Activated T-helper 2 cell treated with anti-CD3 and anti-CD28 coated beads, Interferon-gamma antibody, Interleukin-2, Interleukin-4, amounts not matched to agents 10 μg/mL and 5 μg/mL and 100 μg/mL, durations not matched to agents 14 hours and 24 hours and 36 hours (primary cell): Measurements from ENCODE around the gene EBNA1BP2. TPM values are rescaled to one million over a fixed set of nuclear protein-coding genes. Genes with fewer than 3 reads are reported as not detected.

ENCODE experiments used
- DNase-seq: peaks from one replicate; pipeline ENCODE4 v3.0.0; 2021; ENCODE audit warnings: low spot score
- H3K27ac Mint-ChIP-seq: one replicate; pipeline ENCODE4 v1.8.0; 2021; ENCODE audit warnings: mixed read lengths
- H3K27me3 Mint-ChIP-seq: one replicate; pipeline ENCODE4 v1.8.0; 2021; ENCODE audit warnings: low read depth, mixed read lengths
- H3K36me3 Mint-ChIP-seq: one replicate; pipeline ENCODE4 v1.8.0; 2021; ENCODE audit warnings: low read depth, mixed read lengths
- H3K4me1 Mint-ChIP-seq: one replicate; pipeline ENCODE4 v1.8.0; 2021; ENCODE audit warnings: low read depth, mixed read lengths
- H3K4me3 Mint-ChIP-seq: one replicate; pipeline ENCODE4 v1.8.0; 2021; ENCODE audit warnings: low read depth, mild to moderate bottlenecking, moderate library complexity, mixed read lengths
- H3K9me3 Mint-ChIP-seq: one replicate; pipeline ENCODE4 v1.8.0; 2021; ENCODE audit warnings: mixed read lengths
- intact Hi-C: fragments of 100-400 bp; cut with micrococcal nuclease; formaldehyde crosslinking; loops from one replicate; pipeline ENCODE4 v1.15.1; 2023
- total RNA-seq: library from RNA; stranded (reverse); gene quantifications from 2 replicates; pipeline ENCODE4 v1.2.3, GENCODE V29; 2022

EBNA1BP2 gene
- total RNA-seq, 1 donor from 2014 or later = 104 TPM

GRCh38 chr1:43199093-43199726, 27.1 kb upstream of the EBNA1BP2 start:
- Mint-ChIP-seq H3K4me3 (no peak overlapping the region), H3K27ac (no peak overlapping the region), H3K27me3 (peaks cover 9% of the 10 kb centered on the region), H3K4me1 (no peaks in the 10 kb centered on the region), H3K9me3 (peaks cover 5% of the 10 kb centered on the region), H3K36me3 (no peaks in the 10 kb centered on the region)
- intact Hi-C loops = no loop called here
- DNase-seq = no peak

- H3K4me3 Mint-ChIP-seq = no peak overlapping the region
- no peaks in the 10 kb centered on the region for H3K4me1 Mint-ChIP-seq
- intact Hi-C loops = no loop called here
- H3K36me3 Mint-ChIP-seq = no peaks in the 10 kb centered on the region
- DNase-seq = no peak
- peaks cover 7% of the 10 kb centered on the region for H3K9me3 Mint-ChIP-seq
- no peak overlapping the region for H3K27ac Mint-ChIP-seq
- peaks cover 9% of the 10 kb centered on the region for H3K27me3 Mint-ChIP-seq
Measured at GRCh38 chr1:43197343-43198127, 25.4 kb upstream of the EBNA1BP2 start.

GRCh38 chr1:43194509-43194908, 22.4 kb upstream of the EBNA1BP2 start:
- no peak for DNase-seq
- no peaks in the 10 kb centered on the region for H3K4me1 Mint-ChIP-seq
- H3K27me3 Mint-ChIP-seq = peaks cover 15% of the 10 kb centered on the region
- H3K36me3 Mint-ChIP-seq = no peaks in the 10 kb centered on the region
- intact Hi-C loops = no loop called here
- H3K4me3 Mint-ChIP-seq = no peak overlapping the region
- H3K27ac Mint-ChIP-seq = no peak overlapping the region
- H3K9me3 Mint-ChIP-seq = peaks cover 7% of the 10 kb centered on the region

- no peak for DNase-seq
- Mint-ChIP-seq H3K36me3 (no peaks in the 10 kb centered on the region), H3K27me3 (peaks cover 15% of the 10 kb centered on the region), H3K4me3 (no peak overlapping the region), H3K4me1 (no peaks in the 10 kb centered on the region), H3K9me3 (no peaks in the 10 kb centered on the region), H3K27ac (no peak overlapping the region)
- intact Hi-C loops = no loop called here
Measured at GRCh38 chr1:43188106-43188505, 16.0 kb upstream of the EBNA1BP2 start.

- Mint-ChIP-seq H3K27me3 (peaks cover 13% of the 10 kb centered on the region), H3K4me3 (no peak overlapping the region), H3K9me3 (no peaks in the 10 kb centered on the region), H3K27ac (no peak overlapping the region), H3K36me3 (no peaks in the 10 kb centered on the region), H3K4me1 (no peaks in the 10 kb centered on the region)
- no peak for DNase-seq
- intact Hi-C loops = no loop called here
Measured at GRCh38 chr1:43184995-43185394, 12.9 kb upstream of the EBNA1BP2 start.

- Mint-ChIP-seq H3K36me3 (no peaks in the 10 kb centered on the region), H3K4me3 (no peak overlapping the region), H3K27me3 (peaks cover 9% of the 10 kb centered on the region), H3K4me1 (no peaks in the 10 kb centered on the region), H3K27ac (no peak overlapping the region), H3K9me3 (no peaks in the 10 kb centered on the region)
- intact Hi-C loops = no loop called here
- no peak for DNase-seq
Measured at GRCh38 chr1:43184388-43184787, 12.3 kb upstream of the EBNA1BP2 start.

- Mint-ChIP-seq H3K4me3 (no peak overlapping the region), H3K27me3 (peaks cover 23% of the 10 kb centered on the region), H3K36me3 (no peaks in the 10 kb centered on the region), H3K4me1 (peaks cover 4% of the 10 kb centered on the region), H3K27ac (no peak overlapping the region), H3K9me3 (no peaks in the 10 kb centered on the region)
- DNase-seq = no peak
- intact Hi-C loops = no loop called here
Measured at GRCh38 chr1:43177691-43178090, 5.6 kb upstream of the EBNA1BP2 start.

GRCh38 chr1:43174873-43175272, 2.8 kb upstream of the EBNA1BP2 start:
- DNase-seq = no peak
- H3K9me3 Mint-ChIP-seq = no peaks in the 10 kb centered on the region
- peaks cover 20% of the 10 kb centered on the region for H3K36me3 Mint-ChIP-seq
- H3K4me1 Mint-ChIP-seq = peaks cover 22% of the 10 kb centered on the region
- no peak overlapping the region for H3K27ac Mint-ChIP-seq
- intact Hi-C loops = loop anchor here (5.0 kb wide), 1 partner anchor 192 kb away; the partner anchor contains the start of gene ELOVL1
- H3K4me3 Mint-ChIP-seq = no peak overlapping the region
- peaks cover 23% of the 10 kb centered on the region for H3K27me3 Mint-ChIP-seq

- H3K9me3 Mint-ChIP-seq = no peaks in the 10 kb centered on the region
- intact Hi-C loops = loop anchor here (2.0 to 5.0 kb wide), 2 partner anchors 195 to 282 kb away; partner anchors contain the start of gene ELOVL1
- no peak overlapping the region for H3K27ac Mint-ChIP-seq
- H3K4me1 Mint-ChIP-seq = peaks cover 25% of the 10 kb centered on the region
- H3K4me3 Mint-ChIP-seq = peak overlapping the region; percentile 96
- peaks cover 22% of the 10 kb centered on the region for H3K27me3 Mint-ChIP-seq
- peaks cover 43% of the 10 kb centered on the region for H3K36me3 Mint-ChIP-seq
- DNase-seq = peak; percentile 64
Measured at GRCh38 chr1:43172527-43172972, 460 bp upstream of the EBNA1BP2 start.

- H3K36me3 Mint-ChIP-seq = peaks cover 54% of the 10 kb centered on the region
- no peak for DNase-seq
- peaks cover 13% of the 10 kb centered on the region for H3K27me3 Mint-ChIP-seq
- peak overlapping the region; percentile 87 for H3K27ac Mint-ChIP-seq
- H3K4me3 Mint-ChIP-seq = peak overlapping the region; percentile 96
- no peaks in the 10 kb centered on the region for H3K9me3 Mint-ChIP-seq
- H3K4me1 Mint-ChIP-seq = peaks cover 25% of the 10 kb centered on the region
- intact Hi-C loops = loop anchor here (5.0 kb wide), 1 partner anchor 196 kb away; the partner anchor contains the start of gene ELOVL1
Measured at GRCh38 chr1:43171312-43171875, 696 bp downstream of the EBNA1BP2 start.

GRCh38 chr1:43165765-43166164, 6.3 kb downstream of the EBNA1BP2 start:
- intact Hi-C loops = no loop called here
- Mint-ChIP-seq H3K4me3 (no peak overlapping the region), H3K9me3 (no peaks in the 10 kb centered on the region), H3K4me1 (peaks cover 11% of the 10 kb centered on the region), H3K27me3 (no peaks in the 10 kb centered on the region), H3K27ac (no peak overlapping the region), H3K36me3 (peaks cover 72% of the 10 kb centered on the region)
- DNase-seq = no peak

GRCh38 chr1:43165162-43165561, 6.9 kb downstream of the EBNA1BP2 start:
- H3K4me1 Mint-ChIP-seq = peaks cover 6% of the 10 kb centered on the region
- no peaks in the 10 kb centered on the region for H3K9me3 Mint-ChIP-seq
- intact Hi-C loops = no loop called here
- no peak for DNase-seq
- H3K27ac Mint-ChIP-seq = no peak overlapping the region
- no peak overlapping the region for H3K4me3 Mint-ChIP-seq
- H3K36me3 Mint-ChIP-seq = peaks cover 66% of the 10 kb centered on the region
- H3K27me3 Mint-ChIP-seq = no peaks in the 10 kb centered on the region

GRCh38 chr1:43156026-43156425, 16.1 kb downstream of the EBNA1BP2 start:
- Mint-ChIP-seq H3K27me3 (peaks cover 5% of the 10 kb centered on the region), H3K9me3 (no peaks in the 10 kb centered on the region), H3K4me1 (no peaks in the 10 kb centered on the region), H3K4me3 (no peak overlapping the region), H3K27ac (no peak overlapping the region), H3K36me3 (no peaks in the 10 kb centered on the region)
- no peak for DNase-seq
- intact Hi-C loops = no loop called here
